GM21447 (cell line): ENCODE results near the gene TLE4.
"Not testable (repeated sequence)": the region's sequence is repeated elsewhere in the genome, so short reads cannot be mapped to it uniquely, and the experiment has no call there.

ENCODE experiments used
- ATAC-seq: cut with Tn5 transposase; IDR thresholded peaks from one replicate; pipeline ENCODE4 v1.9.1; 2021; ENCODE audit not compliant: unreplicated experiment

TLE4 gene

GRCh38 chr9:79571309-79572031 is at the start of gene TLE4:
Gene TLE4 (plus strand): TSS chr9:79571965. CDS start chr9:79572791, 826 bp downstream.
- peak; percentile 84 for ATAC-seq

- no peak for ATAC-seq
Observed at GRCh38 chr9:79522793-79523192, 49.0 kb upstream of the TLE4 start.

GRCh38 chr9:79524266-79524665 is 47.5 kb upstream of the TLE4 start:
- no peak for ATAC-seq

GRCh38 chr9:79526149-79526672 is 45.6 kb upstream of the TLE4 start:
- no peak for ATAC-seq

- no peak for ATAC-seq
Observed at GRCh38 chr9:79535534-79535933, 36.2 kb upstream of the TLE4 start.

GRCh38 chr9:79537838-79538237 is 33.9 kb upstream of the TLE4 start:
- no peak for ATAC-seq

- ATAC-seq, result no peak
Observed at GRCh38 chr9:79542735-79543620, 28.8 kb upstream of the TLE4 start.

GRCh38 chr9:79544375-79544774 is 27.4 kb upstream of the TLE4 start:
- not testable (repeated sequence) for ATAC-seq

- no peak for ATAC-seq
Observed at GRCh38 chr9:79551586-79551985, 20.2 kb upstream of the TLE4 start.

GRCh38 chr9:79551994-79552393 is 19.8 kb upstream of the TLE4 start:
- ATAC-seq, result no peak

GRCh38 chr9:79555474-79556089 is 16.2 kb upstream of the TLE4 start:
- ATAC-seq, result no peak

- no peak for ATAC-seq
Observed at GRCh38 chr9:79559495-79560181, 12.1 kb upstream of the TLE4 start.

GRCh38 chr9:79562749-79563386 is 8.9 kb upstream of the TLE4 start:
- no peak for ATAC-seq

GRCh38 chr9:79564105-79564504 is 7.7 kb upstream of the TLE4 start:
- ATAC-seq, result no peak

- peak; percentile 95 for ATAC-seq
Observed at GRCh38 chr9:79565245-79565644, 6.5 kb upstream of the TLE4 start.

GRCh38 chr9:79567671-79568098 is 4.1 kb upstream of the TLE4 start:
- no peak for ATAC-seq

GRCh38 chr9:79568337-79569101 is 3.2 kb upstream of the TLE4 start:
- no peak for ATAC-seq

GRCh38 chr9:79569814-79570447 is 1.8 kb upstream of the TLE4 start:
- ATAC-seq, result no peak
